Choroid plexus epithelial cell (primary cell): ENCODE data around the gene PBOV1.
"Not testable (repeated sequence)": the region's sequence is repeated elsewhere in the genome, so short reads cannot be mapped to it uniquely, and the experiment has no call there.

Experiments used
- DNase-seq: peaks from one replicate; pipeline ENCODE4 v3.0.0-alpha.2; 2010; ENCODE audit warnings: low read depth
- H3K4me3 ChIP-seq: 2 replicates; pipeline ENCODE4 v1.5.1; 2011; ENCODE audit warnings: low read depth, mild to moderate bottlenecking, control low read depth, low read length, moderate library complexity
- TF ChIP-seq, protein P1 (sequence below): conservative IDR thresholded peaks from 2 replicates; pipeline ENCODE4 v1.5.1; 2011; ENCODE audit warnings: low read depth, mild to moderate bottlenecking, control low read depth, inconsistent platforms, low read length, moderate library complexity

The PBOV1 gene

GRCh38 chr6:138222901-138223546, 4.7 kb upstream of the PBOV1 start:
- no peak for DNase-seq
- TF ChIP-seq, protein P1, sequence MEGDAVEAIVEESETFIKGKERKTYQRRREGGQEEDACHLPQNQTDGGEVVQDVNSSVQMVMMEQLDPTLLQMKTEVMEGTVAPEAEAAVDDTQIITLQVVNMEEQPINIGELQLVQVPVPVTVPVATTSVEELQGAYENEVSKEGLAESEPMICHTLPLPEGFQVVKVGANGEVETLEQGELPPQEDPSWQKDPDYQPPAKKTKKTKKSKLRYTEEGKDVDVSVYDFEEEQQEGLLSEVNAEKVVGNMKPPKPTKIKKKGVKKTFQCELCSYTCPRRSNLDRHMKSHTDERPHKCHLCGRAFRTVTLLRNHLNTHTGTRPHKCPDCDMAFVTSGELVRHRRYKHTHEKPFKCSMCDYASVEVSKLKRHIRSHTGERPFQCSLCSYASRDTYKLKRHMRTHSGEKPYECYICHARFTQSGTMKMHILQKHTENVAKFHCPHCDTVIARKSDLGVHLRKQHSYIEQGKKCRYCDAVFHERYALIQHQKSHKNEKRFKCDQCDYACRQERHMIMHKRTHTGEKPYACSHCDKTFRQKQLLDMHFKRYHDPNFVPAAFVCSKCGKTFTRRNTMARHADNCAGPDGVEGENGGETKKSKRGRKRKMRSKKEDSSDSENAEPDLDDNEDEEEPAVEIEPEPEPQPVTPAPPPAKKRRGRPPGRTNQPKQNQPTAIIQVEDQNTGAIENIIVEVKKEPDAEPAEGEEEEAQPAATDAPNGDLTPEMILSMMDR, result no peak
- no peak overlapping the region for H3K4me3 ChIP-seq

DNA sequence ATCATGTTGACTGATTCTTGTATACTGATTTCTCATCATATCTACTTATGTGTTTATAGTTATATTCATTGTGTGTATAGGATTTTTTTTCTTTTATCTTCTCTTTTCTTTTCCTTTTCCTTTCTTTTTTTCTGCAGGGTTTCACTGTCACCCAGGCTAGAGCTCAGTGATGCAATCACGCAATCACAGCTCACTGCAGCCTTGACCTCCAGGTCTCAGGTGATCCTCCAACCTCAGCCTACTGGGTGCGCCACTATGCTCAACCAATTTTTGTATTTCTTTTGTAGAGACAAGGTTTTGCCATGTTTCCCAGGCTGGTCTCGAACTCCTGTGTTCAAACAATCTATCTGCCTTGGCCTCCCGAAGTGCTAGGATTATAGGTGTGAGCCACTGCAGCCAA, 1.6 kb upstream of the PBOV1 start:
- TF ChIP-seq, protein P1, result no peak
- H3K4me3 ChIP-seq, result no peak overlapping the region
- DNase-seq, result no peak

DNA sequence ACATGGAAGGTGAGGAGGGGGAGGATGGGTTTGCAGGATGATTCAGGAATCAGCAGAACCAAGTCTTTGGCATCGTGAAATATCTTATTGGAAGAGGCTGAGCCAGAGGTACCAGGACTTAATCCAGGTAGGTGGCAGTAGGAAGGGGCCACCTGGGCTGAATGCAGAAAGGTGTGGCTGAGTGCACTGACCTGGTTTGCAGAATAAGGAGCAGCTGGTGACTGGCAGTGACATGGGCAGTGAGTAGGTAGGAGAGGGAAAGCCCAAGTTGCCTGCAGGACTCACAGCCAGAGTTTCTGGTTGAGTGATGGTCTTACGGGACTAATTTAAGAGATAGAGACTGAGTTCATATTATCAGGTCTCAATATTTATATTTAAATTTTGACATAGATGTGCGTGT, 1.1 kb upstream of the PBOV1 start:
- TF ChIP-seq, protein P1, result no peak
- no peak overlapping the region for H3K4me3 ChIP-seq
- no peak for DNase-seq

- TF ChIP-seq, protein P1, result no peak
- H3K4me3 ChIP-seq, result no peak overlapping the region
Observed at GRCh38 chr6:138215093-138215782, 3.1 kb downstream of the PBOV1 start.

DNA sequence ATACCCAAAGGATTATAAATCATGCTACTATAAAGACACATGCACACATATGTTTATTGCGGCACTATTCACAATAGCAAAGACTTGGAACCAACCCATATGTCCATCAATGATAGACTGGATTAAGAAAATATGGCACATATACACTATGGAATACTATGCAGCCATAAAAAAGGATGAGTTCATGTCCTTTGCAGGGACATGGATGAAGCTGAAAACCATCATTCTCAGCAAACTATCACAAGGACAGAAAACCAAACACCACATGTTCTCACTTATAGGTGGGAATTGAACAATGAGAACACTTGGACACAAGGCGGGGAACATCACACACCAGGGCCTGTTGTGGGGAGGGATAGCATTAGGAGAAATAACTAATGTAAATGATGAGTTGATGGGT, 5.8 kb downstream of the PBOV1 start:
- H3K4me3 ChIP-seq, DNase-seq: not testable (repeated sequence)

More at GRCh38 chr6:138215093-138215782, 3.1 kb downstream of the PBOV1 start:
- DNase-seq, result no peak

- TF ChIP-seq, protein P1, result no peak
- no peak for DNase-seq
- H3K4me3 ChIP-seq, result no peak overlapping the region
Observed at GRCh38 chr6:138211601-138212000, 6.7 kb downstream of the PBOV1 start.

DNA sequence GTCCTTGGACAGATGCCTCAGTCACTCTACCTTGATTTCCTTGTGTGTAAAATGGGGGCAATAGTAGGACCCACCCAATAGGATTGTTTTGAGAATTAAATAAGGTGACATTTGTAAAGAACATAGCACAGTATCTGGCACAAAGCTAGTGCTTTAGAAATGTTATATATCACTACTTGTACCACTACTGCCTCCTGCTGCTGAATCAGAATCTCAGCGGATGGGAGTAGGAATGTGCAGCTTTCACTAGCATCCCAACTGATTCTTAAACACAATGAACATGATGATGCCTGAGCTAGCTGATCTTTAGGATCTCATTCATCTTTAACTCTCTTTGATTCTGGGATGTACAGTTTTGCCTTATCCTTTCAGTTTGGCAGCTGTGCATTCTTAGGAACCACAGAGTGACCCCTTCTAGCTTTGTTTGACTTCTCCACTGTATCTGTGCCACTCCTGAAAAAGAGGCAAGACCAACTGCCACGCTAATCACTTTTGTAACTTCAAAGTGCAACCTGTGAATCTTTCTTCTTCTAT, 7.2 kb downstream of the PBOV1 start:
- TF ChIP-seq, protein P1, result peak; percentile 33
- no peak overlapping the region for H3K4me3 ChIP-seq
- peak; percentile 18 for DNase-seq
